WI38 (cell line): Measurements from ENCODE around the gene CYP17A1.

Experiments
- H3K4me3 ChIP-seq: 2 replicates; pipeline ENCODE4 v1.5.1; 2011; ENCODE audit warnings: low read depth, mild to moderate bottlenecking, control low read depth, low read length
- TF ChIP-seq, protein P1 (sequence below): IDR thresholded peaks from 2 replicates; pipeline ENCODE4 v1.5.1; 2012; ENCODE audit warnings: low read depth, mild to moderate bottlenecking, control low read depth, low read length

The CYP17A1 gene

DNA sequence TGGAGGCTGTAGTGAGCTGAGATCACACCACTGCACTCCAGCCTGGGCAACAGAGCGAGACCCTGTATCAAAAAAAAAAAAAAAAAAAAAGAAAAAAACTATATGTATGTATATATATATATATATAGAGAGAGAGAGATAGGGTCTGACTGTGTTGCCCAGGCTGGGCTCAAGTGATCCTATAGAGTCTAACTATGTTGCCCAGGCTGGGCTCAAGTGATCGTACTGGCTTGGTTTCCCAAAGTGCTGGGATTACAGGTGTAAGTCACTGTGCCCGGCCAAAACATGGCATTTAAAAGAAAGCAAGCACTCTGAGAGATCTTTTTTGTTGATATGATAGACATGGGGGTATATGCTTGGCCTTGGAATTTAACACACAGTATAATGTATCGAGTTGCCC lies 20.0 kb downstream of the CYP17A1 start:
- TF ChIP-seq, protein P1, sequence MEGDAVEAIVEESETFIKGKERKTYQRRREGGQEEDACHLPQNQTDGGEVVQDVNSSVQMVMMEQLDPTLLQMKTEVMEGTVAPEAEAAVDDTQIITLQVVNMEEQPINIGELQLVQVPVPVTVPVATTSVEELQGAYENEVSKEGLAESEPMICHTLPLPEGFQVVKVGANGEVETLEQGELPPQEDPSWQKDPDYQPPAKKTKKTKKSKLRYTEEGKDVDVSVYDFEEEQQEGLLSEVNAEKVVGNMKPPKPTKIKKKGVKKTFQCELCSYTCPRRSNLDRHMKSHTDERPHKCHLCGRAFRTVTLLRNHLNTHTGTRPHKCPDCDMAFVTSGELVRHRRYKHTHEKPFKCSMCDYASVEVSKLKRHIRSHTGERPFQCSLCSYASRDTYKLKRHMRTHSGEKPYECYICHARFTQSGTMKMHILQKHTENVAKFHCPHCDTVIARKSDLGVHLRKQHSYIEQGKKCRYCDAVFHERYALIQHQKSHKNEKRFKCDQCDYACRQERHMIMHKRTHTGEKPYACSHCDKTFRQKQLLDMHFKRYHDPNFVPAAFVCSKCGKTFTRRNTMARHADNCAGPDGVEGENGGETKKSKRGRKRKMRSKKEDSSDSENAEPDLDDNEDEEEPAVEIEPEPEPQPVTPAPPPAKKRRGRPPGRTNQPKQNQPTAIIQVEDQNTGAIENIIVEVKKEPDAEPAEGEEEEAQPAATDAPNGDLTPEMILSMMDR, result no peak
- H3K4me3 ChIP-seq, result no peak overlapping the region

DNA sequence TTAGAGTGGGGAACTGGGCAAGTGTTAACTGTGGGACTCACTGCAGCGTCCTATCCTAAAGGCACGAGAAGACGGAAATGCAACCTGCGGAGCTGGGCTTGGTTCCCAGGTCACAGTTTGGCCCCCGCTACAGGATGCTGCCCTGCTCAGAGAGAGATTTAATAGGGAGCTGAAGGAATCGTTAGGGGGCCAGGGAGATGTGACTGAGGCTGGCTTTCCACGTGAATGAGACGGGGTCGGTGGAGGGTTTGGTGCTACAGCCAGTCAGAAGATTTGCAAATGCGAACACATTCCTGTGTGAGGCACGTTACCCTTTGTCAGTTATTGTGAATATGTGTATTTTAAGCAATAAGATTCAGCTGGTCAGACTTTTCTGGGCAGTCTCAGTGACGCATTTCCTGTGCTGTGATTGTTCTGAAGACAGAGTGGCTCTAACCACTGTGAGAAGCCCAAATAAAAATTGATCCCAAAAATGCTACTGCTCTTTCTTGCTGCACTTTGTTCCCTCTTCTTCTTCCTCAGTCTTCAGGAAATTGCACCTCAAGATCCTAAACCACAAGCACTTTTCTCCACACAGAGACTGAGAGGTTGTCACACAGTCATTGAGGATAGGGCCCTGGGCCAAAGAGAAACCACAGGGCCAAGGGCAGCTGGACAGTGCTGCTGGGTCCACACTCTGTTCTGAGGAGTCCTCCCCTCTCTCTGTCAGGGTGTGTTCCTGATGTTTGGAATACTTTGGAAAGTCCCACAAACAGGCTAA lies 21.2 kb downstream of the CYP17A1 start:
- H3K4me3 ChIP-seq, result no peak overlapping the region
- TF ChIP-seq, protein P1, result no peak

DNA sequence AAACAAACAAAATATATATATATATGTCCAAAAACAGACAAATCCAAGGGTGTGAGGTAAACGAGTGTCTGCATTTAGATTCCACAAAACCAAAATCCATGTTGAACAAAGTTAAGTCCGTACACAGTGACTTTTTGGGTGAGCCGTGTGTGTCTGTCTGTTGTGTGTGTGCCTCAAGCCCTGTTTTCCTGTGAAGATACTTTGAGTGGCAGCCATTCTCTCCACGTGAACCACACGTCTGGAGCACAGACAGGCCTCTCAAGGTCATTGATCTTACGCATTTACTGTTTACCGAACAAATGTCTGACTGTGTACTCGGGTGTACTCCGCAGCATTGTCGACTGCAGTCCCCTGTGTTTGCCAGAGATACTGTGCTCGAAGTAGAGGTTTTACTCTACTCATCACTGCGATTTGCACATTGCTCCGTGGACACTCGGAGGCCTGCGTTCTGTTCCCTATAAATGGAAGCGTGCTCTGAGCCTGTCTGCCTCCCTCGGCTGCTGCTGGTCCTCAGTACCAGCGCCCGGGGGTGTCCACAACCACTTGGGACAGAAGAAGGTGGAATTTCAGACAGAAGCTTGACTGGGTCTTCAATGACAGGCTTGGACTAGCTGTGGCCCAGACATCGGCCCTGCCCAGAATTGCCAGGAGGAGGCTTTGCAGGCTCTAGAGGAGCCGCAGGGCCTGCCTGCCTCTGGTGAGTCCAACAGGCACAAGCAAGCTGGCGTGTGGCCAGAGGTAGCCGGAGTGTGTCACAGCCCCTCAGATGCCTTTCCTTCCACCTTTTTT lies 22.1 kb downstream of the CYP17A1 start:
- TF ChIP-seq, protein P1, result no peak
- no peak overlapping the region for H3K4me3 ChIP-seq

DNA sequence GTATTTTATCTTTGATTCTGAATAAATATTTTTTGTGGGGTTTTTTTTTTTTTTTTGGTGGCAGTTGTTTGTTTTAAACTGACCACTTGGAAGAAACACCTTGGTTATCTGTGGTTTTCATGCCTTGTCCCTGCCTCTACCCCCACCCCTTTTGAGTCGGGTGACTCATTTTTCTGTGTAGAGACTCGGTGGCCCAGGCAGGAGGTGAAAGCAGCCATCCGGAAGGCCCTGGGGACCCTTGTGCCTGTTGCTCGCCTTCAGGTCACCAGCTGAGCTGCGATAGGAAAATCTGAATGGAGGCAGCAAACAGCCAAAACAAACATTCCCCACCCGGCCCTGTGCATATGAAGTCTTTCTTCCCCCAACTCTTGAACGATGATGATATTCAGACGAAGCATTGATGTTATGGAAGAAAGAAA lies 22.8 kb downstream of the CYP17A1 start:
- no peak overlapping the region for H3K4me3 ChIP-seq
- TF ChIP-seq, protein P1, result no peak

DNA sequence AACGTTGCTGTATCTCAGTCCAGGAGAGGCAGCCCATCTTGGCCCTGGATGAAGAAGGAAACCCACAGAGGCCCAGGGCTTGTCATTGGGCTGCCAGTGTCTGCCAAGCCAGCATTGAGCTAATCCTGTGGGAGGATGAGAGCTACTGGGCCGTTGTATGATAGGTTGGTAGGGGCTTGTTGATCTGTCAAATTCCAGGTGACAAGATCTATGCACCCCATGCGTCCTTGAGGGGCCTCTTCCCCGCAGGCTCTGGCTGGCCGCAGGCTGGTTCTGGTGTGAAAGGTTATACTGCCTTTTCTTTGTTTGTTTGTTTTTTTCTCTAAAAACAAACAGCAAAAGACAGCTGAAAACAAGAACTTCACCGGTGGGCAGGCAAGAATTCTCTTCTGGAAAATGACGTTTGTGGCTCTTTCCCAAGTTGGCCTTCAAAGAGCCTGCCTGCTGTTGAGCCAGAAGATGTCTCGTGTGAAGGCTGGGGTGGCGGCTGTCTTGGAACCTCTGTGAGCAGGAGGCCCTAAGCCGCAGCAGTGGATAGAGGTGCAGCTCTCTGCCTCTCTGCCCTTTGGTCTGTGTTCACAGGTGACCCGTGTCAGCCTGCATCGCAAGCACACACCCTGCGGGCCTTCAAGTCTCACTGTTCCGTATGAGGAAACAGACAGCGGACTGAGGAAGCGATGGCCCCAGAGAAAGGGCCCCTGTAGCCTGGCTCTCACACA lies 23.3 kb downstream of the CYP17A1 start:
- TF ChIP-seq, protein P1, result no peak
- no peak overlapping the region for H3K4me3 ChIP-seq

DNA sequence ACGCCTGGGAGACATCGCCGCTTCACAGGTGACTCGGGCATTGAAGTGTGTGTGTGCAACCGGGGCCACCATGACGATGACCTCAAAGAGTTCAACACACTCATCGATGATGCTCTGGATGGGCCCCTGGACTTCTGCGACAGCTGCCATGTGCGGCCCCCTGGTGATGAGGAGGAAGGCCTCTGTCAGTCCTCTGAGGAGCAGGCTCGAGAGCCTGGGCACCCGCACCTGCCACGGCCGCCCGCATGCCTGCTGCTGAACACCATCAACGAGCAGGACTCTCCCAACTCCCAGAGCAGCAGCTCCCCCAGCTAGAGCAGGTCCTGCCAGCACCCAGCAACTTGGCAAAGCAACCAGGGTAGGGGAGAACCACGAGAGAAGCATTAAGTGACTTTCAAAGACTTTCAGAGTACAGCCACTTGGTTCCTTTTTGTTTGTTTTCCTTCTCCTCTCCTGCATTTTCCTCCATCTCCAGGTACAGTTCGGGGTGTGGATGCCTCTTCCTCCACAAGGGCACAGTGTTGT lies 24.1 kb downstream of the CYP17A1 start:
- no peak overlapping the region for H3K4me3 ChIP-seq
- TF ChIP-seq, protein P1, result no peak
